Hypothalamus (tissue), 51 donors: ENCODE measurements around the gene LTBP2.

Source experiments
- DNase-seq, 51 donors: peaks; one replicate each; lab custom pipeline; 2025; lab: John Stamatoyannopoulos, UW

The LTBP2 gene

GRCh38 chr14:74638966-74639365, 26.9 kb upstream of the LTBP2 start:
- no peak for DNase-seq

GRCh38 chr14:74638066-74638465, 26.0 kb upstream of the LTBP2 start:
- DNase-seq: peak in 1 of 51 donors; percentile 8

- no peak for DNase-seq
These were observed 25.1 kb upstream of the LTBP2 start for GRCh38 chr14:74637178-74637550.

GRCh38 chr14:74636424-74637177, 24.6 kb upstream of the LTBP2 start:
- DNase-seq: no peak

GRCh38 chr14:74635847-74636246, 23.8 kb upstream of the LTBP2 start:
- no peak for DNase-seq

GRCh38 chr14:74634964-74635363, 22.9 kb upstream of the LTBP2 start:
- DNase-seq: no peak

- DNase-seq: no peak
These were observed 22.4 kb upstream of the LTBP2 start for GRCh38 chr14:74634481-74634880.

- DNase-seq: no peak
These were observed 19.0 kb upstream of the LTBP2 start for GRCh38 chr14:74630881-74631690.

- no peak for DNase-seq
These were observed 16.4 kb upstream of the LTBP2 start for GRCh38 chr14:74628418-74628817.

GRCh38 chr14:74627076-74627475, 15.0 kb upstream of the LTBP2 start:
- DNase-seq: no peak

- no peak for DNase-seq
These were observed 10.2 kb upstream of the LTBP2 start for GRCh38 chr14:74622257-74622656.

GRCh38 chr14:74621556-74621955, 9.5 kb upstream of the LTBP2 start:
- no peak for DNase-seq

GRCh38 chr14:74620923-74621322, 8.9 kb upstream of the LTBP2 start:
- no peak for DNase-seq

- no peak for DNase-seq
These were observed 8.5 kb upstream of the LTBP2 start for GRCh38 chr14:74620497-74620921.

GRCh38 chr14:74619672-74620131, 7.7 kb upstream of the LTBP2 start:
- peak in 1 of 51 donors; percentile 8 for DNase-seq

GRCh38 chr14:74618078-74618952, 6.3 kb upstream of the LTBP2 start:
- peak in 1 of 51 donors; percentile 9 for DNase-seq

GRCh38 chr14:74616996-74617700, 5.1 kb upstream of the LTBP2 start:
- DNase-seq: no peak

GRCh38 chr14:74616507-74616906, 4.5 kb upstream of the LTBP2 start:
- no peak for DNase-seq

GRCh38 chr14:74615735-74616134, 3.7 kb upstream of the LTBP2 start:
- DNase-seq: no peak
